ENCODE measurements around the gene C1GALT1C1L.
"Not testable (repeated sequence)": the region's sequence is repeated elsewhere in the genome, so short reads cannot be mapped to it uniquely, and the experiment has no call there.

The C1GALT1C1L gene

DNA sequence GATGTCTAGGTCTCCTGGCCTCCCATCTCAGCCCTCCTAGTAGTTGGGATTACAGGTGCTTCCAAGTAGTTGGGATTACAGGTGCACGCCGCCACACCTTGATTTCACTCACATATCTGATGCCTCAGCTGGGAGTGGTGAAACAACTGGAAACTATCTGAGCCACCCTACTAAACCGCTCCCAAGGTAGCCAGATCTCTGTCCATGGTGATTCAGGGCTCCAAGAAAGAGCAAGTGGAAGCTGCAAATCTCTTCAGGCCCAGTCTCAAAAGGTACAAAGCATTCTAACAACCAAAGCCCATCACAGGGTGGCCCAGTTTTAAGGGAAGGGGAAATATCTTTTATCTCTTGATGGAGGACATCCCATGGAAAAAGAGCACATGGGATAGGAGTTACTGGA lies 19.0 kb downstream of the C1GALT1C1L start:
- in situ Hi-C loops (cut with MboI; ENCODE audit: low sequenced_read_pairs) = no loop called here

DNA sequence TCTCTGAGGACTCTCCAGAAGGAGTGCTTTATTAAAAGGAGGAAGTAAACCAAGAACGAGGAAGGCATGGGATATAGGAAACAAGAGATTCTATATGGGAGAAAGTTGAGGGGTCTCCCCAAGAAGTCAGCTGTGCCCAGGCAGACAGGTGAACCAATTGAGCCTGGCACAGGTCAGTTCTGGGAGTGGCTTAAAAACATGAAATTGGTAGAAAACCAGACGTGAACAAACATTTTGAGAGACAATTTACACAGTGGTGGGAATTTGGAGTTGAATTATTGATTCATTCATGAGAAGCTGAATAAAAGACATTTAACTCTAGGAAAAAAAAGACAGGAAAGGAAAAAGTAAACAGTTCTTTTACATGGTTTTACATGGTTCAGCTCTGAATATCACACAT lies 22.7 kb downstream of the C1GALT1C1L start:
- in situ Hi-C loops (cut with MboI; ENCODE audit: low sequenced_read_pairs) = no loop called here

DNA sequence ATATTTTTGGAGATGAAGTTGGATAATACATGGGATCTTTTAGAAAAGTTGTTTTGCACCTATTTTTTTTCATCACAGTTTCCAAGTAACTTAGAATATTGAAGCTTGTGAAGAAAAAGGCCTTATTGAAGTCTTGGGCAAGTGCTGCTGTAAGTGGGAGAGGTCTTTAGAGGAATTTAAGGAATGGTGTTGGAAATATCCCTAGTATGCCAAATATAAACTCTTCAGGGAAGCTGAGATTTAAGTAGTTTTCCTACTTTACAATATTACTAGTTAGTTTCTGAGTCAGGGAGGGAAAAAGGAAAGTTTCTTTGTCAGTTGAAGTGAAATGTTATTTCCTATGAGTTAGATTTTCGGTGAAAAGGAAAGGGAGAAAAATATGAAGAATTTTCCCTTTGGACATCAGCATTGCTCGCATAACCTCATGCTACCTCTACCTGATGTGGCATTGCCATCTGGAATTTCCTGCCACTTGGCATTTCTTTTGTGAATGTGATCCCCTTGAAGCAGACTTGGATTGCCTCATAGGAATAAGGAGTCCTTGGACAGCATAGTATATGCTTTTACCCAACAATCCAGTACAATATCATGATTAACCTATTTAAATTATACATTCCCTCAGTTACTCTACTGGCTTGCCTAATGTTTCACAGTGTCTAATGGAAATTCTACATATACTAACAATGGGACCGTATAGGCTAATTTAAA lies 27.1 kb downstream of the C1GALT1C1L start:
- in situ Hi-C loops (cut with MboI; ENCODE audit: low sequenced_read_pairs) = no loop called here

DNA sequence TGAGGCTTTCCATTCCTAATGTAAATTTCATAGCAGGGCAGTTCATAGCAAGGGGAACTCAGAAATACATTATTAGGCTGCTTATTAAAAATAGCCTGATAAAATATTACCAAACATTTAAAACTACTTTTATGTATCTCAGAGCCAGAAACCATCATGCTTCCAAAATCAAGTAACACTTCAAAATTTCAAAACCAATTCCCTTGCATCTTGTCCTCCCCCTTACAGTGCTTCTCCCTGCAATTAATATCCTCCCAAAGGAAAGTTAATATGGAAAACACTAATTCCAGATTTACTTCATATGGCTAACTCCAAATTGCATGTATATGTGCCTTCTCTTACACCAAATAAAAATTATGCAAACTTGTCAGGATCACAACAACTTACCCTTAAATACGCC lies 32.5 kb downstream of the C1GALT1C1L start:
- in situ Hi-C loops (cut with MboI; ENCODE audit: low sequenced_read_pairs) = no loop called here

DNA sequence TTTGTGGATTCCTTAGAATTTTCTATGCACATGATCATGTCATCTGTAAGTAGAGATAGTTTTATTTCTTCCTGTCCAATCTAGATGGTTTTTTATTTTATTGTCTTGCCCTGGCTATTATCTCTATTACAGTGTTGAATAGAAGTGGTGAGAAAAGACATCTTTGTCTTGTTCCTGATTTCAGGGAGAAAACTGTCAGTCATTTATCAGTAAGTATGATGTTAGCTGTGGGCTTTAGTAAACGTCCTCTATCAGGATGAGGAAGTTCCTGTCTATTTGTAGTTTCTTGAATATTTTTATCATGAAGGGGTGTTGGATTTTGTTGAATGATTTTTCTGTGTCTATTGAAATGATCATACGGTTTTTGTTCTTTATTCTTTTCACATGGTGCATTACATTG lies 33.9 kb downstream of the C1GALT1C1L start:
- in situ Hi-C loops (cut with MboI; ENCODE audit: low sequenced_read_pairs) = no loop called here

DNA sequence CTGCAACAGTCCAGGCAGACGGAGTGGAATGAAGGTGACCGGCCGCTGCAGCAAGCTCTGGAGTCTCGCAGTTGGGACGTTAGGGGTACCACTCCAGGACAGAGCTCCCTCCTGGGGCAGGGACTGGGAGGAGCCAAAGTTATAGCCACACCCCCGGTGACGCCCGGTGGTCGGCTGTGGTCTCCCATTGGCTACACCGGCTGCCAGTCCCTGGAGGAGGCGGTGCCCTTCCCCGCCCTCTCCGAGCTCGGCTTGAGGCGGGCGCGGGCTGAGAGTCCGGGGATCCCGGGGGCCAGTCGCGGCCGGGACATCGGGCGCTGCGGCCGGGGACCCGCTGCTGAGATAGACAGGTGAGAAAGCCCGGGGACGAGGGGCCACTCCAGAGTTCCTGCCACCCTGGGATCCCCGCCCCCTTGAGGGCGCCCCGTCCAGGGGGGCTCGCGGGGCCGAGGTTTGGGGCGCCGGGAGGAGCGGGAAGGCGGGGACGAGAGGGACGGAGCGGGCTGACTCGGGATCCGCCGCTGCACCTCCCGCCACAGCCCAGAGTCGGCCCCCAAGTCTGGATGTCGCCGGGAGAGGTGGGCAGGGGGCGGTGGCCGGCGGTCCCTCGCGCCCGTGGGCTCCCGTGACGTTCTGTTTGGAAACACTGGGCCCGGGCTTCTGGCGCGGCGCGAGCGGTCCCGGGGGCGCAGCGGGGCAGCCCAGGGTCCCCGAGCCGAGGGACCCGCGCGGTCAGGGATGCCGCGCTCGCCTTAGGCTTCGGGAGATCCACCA lies 39.0 kb downstream of the C1GALT1C1L start, which contains the start of gene PLEKHH2:
Gene PLEKHH2, plus strand, starts transcription at position 231 of the 774 bp plus-strand sequence. CDS start 7,414 bp downstream, outside the sequence.
- in situ Hi-C loops (cut with MboI; ENCODE audit: low sequenced_read_pairs) = no loop called here

DNA sequence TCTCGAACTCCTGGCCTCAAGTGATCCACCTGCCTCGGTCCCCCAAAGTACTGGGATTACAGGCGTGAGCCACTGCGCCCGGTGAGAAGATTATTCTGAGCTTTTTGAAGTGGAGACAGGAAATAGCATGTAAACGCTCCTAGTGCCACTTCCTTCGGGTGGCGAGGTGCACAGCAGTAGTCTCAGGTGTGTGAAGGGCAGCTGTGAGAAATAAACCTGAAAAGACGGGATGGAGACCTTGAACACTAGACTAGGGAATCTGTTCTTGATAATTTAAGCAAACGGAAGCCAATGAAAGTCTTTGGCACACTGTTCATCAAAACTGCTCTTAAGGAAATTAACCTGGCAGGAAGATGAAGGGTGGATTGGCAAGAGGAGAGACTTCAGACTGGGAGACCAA lies 39.6 kb downstream of the C1GALT1C1L start:
- in situ Hi-C loops (cut with MboI; ENCODE audit: low sequenced_read_pairs) = no loop called here

DNA sequence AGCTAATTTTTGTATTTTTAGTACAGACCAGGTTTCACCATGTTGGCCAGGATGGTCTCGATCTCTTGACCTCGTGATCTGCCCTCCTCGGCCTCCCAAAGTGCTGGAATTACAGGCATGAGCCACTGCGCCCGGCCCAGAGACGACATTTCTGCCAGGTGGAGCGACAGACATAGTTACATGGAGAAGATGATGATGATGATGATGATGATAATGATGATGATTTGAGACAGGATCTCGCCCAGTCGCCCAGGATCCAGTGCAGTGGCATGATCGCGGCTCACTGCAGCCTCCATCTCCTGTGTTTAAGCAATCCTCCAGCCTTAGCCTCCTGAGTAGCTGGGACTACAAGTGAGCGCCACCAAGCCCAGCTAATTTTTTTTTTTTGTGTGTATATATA lies 40.1 kb downstream of the C1GALT1C1L start:
- in situ Hi-C loops (cut with MboI; ENCODE audit: low sequenced_read_pairs) = not testable (repeated sequence)

DNA sequence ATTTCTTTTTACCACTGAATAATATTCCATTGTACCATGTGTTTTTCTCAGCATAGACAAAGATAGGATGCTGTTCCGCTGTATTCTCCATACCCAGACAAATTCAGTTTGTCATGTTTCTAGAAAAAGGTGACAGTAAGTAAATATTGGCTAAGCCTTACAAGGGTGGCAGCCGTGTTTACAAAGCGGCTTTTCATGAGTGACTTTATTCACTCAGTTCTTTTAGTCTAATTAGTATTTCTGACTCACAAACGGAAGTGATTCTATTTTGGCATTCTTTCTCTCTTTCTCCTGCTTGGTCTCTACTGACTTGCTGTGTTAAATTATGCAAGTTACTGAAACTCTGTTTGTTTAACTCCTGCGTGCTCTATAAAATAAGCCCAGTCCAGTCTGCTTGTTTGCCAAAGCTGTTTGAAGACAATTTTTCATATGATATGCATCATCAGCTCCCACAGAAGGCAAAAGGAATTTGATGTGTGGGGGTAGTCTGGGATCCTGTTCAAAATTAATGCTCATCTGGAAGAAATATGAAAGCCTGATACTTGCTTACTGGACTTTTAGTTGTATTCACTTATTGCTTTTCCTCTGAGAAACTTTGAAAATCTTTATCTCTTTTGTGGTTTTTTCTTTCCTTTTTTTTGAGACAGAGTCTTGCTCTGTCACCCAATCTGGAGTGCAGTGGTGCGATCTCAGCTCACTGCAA lies 41.5 kb downstream of the C1GALT1C1L start:
- in situ Hi-C loops (cut with MboI; ENCODE audit: low sequenced_read_pairs) = no loop called here

DNA sequence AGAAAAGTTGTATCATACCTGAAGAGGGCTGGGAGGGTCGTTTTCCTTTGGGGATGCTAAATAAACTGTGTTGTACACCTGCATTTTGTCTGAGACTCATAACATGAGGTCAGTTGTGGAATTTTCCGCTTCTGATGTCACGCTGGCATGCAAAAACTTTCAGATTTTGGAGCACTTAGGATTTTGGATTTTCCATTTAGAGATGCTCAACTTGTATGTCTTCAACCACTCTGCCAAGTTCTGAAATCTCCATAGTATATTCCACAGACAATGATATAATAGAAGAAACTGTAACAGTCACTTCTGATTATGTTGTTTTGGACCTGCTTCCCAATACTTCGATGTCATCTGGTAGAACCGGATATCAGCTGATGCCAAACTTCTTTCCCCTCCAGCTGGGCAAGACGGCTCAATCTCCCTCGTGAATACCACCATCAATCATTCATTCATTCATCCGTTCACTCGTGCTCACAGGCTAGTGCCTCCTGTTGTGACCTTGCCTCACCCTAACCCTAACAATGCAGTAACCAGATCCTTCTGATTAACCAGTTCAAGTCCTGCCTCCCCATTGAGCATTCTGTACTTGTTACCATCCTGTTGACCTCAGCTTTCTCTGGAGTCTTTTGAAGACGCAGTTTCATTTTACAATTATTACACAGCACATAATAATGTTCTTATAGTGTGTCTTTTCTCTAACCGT lies 44.5 kb downstream of the C1GALT1C1L start:
- in situ Hi-C loops (cut with MboI; ENCODE audit: low sequenced_read_pairs) = no loop called here

Data from HL-60/S4 (cell line).